OCI-M1 (cell line): Measurements from ENCODE around the gene DOC2B.
"Not testable (repeated sequence)": the region's sequence is repeated elsewhere in the genome, so short reads cannot be mapped to it uniquely, and the experiment has no call there.

Experiments
- DNase-seq: peaks from one replicate; lab custom pipeline; 2025; lab: John Stamatoyannopoulos, UW

The DOC2B gene

DNA sequence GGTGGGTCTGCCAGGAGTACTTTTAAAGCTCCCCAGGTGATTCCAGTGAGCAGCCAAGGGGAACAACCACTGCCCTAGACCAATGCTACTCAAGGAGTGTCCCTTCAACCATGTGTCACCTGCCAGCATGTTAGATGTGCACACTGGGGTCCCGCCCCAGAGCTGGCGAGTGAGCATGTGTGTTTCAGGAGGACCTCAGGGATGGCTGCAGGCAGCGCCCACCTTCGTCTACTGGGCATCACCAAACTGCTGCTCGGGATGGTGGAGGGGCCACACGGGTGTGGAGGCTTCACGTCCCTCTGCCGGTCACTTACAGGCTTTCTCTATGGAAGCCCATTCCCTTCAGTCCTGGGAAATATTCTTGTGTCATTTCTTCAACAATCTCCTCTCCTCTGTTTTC, 29.0 kb upstream of the DOC2B start:
- no peak for DNase-seq

- no peak for DNase-seq
These were observed 27.0 kb upstream of the DOC2B start for GRCh38 chr17:208429-208828.

GRCh38 chr17:207775-208174, 26.3 kb upstream of the DOC2B start:
- DNase-seq: no peak

DNA sequence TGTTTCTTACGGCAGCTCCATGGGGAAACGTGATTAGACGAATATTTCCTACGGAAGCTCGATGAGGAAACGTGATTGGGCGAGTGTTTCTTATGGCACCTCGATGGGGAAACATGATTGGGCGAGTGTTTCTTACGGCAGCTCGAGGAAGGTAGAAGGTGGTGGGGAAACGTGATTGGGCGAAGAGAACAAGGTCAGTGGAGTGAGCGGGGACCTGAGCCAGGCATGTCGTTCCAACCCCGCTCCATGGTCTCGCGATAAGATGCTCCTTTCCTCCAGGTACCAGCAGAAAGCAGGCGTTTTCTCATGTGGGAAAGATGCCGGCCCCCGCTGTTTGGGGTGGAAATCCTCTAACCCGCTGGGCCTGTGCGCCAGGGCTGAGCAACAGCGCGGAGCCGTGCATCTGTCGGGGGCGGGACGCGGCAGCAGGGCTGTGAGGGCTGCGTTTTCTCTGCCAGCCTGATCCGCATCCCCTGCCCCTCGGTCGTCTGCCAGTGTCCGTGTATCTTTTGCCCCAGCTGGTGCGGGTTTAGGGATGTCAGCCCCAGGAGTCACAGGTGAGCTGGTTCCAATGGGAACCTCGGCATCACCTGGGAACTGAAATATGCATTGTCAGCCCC, 25.6 kb upstream of the DOC2B start:
- no peak for DNase-seq

GRCh38 chr17:206484-206883, 25.0 kb upstream of the DOC2B start:
- DNase-seq: not testable (repeated sequence)

DNA sequence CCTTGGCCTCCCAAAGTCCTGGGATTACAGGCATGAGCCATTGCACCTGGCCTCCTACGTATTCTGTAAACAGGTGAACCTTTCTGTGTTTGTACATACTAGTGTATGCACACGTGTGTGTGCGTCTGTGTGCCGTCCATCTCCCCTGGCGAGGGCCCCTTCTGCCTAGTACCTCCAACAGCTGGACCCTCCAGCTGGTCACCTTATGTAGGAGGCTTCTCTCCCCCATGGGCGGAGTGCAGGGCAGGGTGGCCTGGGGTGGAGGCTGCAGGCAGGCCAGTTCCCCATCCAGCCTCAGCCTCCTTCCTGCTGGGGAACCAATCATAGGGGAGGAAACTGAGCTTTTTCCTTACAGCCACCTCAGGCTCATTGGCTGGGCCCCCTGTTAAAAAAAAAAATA, 24.4 kb upstream of the DOC2B start:
- DNase-seq: no peak

GRCh38 chr17:205148-205669, 23.8 kb upstream of the DOC2B start:
- DNase-seq: no peak

GRCh38 chr17:204427-205147, 23.1 kb upstream of the DOC2B start:
- no peak for DNase-seq

- no peak for DNase-seq
These were observed 21.1 kb upstream of the DOC2B start for GRCh38 chr17:202501-202951.

DNA sequence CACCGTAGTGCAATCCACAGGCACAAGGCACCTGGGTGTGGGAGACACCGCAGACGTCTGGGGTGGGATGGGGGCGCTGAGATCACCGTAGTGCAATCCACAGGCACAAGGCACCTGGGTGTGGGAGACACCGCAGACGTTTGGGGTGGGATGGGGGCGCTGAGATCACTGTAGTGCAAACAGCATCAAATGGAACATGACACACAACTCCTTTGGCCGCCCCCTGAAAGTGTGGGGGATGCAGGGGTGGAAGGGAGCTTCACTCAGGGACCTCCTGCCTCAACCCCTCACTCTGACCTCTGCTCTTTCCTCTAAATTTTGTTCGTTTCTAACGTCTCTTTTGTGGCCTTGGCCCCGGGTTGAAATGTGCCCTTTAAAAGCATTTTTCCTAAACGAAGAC, 20.3 kb upstream of the DOC2B start:
- DNase-seq: not testable (repeated sequence)

DNA sequence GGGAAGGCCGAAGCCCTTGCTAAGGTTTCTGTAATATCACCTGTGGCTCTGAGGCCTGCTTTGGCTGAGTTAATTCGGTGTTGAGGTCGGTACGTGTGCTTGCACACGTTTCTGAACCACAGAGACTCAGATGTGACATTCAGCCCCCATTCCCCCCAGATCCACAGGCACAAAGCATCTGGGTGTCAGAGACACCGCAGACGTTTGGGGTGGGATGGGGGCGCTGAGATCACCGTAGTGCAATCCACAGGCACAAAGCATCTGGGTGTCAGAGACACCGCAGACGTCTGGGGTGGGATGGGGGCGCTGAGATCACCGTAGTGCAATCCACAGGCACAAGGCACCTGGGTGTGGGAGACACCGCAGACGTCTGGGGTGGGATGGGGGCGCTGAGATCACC, 19.8 kb upstream of the DOC2B start:
- DNase-seq: not testable (repeated sequence)

GRCh38 chr17:200586-200985, 19.1 kb upstream of the DOC2B start:
- DNase-seq: no peak

DNA sequence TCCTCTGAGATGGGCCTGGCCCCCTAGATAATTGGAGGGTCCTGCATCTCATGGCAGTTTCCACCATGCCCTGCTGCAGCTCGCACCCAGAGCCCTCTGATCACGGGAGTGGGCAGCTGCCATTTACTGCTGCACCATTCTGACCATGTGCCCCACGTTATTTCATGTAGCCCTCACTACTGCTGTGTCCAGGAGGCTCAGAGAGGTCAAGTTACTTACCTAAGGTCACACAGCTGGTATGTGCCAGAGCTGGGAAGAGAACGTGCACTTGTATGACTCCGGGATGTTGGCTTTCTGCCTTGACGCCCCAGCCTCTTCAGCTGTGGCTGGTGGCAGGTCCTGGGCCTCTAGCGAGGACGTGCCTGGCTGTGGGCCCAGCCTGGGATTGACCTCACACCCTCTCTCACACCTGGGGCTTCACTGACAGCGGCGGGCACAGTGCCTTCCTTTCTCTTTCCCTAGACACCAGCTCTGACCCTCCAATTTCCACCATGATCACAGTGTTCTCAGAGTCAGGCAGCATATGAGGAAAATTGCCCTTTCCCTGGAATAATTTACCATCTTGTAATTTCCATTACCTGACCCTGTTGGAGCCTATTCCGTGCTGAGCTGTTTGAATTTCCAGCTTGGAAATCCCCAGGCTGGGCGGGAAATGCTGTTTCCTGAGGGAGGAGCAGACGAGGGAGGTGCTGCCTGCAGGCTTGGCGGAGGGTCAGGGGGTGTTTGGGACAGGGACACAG, 18.5 kb upstream of the DOC2B start:
- DNase-seq: no peak

DNA sequence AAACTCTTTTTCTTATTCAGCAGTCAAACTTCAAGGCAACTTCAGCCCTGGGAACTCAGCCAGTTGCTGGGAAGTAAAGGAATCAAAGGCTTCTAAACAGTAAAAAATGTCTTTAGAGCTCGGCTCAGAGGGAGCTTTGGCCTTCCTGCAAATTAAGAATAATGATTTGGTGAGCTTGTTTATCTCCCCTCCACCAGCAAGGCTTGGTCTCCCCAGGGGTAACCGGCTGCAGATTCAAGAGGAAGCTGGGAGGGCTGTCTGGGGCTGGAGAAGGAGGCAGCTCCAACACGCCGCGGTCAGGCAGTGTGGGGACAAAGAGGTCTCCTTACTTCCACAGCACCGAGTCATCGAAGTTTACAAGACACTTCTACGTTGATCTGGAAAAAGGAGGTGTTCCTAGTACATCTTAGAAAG, 17.7 kb upstream of the DOC2B start:
- DNase-seq: no peak

- DNase-seq: not testable (repeated sequence)
These were observed 16.8 kb upstream of the DOC2B start for GRCh38 chr17:198225-198624.

GRCh38 chr17:197352-197751, 15.9 kb upstream of the DOC2B start:
- DNase-seq: no peak

GRCh38 chr17:194828-195602, 13.6 kb upstream of the DOC2B start:
- DNase-seq: no peak

DNA sequence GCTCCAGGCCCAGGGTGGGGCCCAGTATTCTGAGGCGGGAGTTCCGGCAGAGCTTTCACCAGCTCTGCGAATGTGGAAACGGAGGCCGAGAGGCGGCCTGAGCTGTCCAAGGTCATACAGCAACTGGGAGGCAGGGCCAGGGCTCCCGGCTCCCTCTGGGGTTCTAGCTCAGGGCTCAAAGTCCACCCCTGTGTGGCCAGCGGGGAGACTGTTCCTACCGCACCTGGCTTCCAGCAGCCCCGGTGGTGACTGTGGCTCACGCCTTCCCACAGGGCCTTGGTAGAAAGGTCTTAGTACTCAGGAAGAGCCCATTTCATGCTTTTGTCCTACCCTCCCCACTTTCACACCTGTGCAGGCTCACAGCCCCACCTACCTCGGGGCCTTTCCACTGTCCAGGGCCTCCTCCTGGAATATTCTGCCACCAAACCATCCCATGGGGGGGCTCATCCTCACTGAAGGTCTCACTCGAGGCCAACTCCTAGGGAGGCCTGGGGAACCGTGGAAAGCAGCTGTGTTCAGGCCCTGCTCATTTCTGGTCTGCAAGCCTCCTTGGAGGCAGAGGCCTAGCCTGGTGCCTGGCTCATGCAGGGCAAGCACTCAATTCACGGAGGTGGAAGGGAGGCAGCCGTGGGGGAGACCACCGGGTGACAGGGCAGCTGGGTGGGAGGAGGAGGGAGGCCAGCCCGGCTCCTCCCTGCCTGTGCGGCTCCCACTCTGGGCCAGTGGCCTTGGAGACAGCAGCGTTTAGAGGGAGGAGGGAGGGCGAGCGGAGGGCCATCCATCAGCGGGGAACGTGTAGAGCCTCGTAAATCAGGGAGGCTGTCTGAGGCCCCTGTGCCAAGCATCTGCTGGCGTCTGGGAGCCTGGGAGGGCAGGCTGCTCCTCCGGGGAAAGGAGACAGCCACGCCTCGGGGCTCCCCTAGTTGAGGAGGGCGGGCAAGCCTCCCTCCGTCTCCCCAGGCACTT, 12.7 kb upstream of the DOC2B start:
- no peak for DNase-seq

DNA sequence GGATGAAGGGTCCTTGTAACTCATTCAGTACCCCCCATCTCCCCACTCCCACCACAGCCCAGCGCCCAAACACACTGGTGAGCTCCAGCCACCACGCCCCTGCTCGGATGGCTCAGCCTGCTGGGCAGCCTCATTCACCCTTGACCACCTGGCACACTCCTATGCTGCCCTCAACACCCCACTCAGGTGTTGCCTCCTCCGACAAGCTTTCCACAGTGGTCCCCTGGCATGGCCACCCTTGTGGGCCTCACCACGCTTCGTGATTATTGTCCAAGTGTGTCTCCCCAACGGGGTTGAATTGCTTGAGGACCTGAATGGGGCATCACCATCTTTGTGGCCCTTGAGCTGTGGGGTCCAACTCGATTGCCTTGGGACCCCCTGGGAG, 12.0 kb upstream of the DOC2B start:
- no peak for DNase-seq

GRCh38 chr17:192666-193425, 11.4 kb upstream of the DOC2B start:
- DNase-seq: no peak
